H1 (cell line): ENCODE data around the gene DHFR2.

ENCODE experiments used
- BCL11A ChIP-seq, 2 experiments: IDR thresholded peaks; one replicate each; pipeline ENCODE4 v1.6.1; 2011; ENCODE audit warnings: low read depth in 2 of 2, low read length in 2 of 2, mild to moderate bottlenecking in 2 of 2
- CEBPB ChIP-seq: IDR thresholded peaks from 2 replicates; pipeline ENCODE4 v1.6.1; 2012; ENCODE audit warnings: low read depth, low read length
- JUND ChIP-seq: IDR thresholded peaks from 2 replicates; pipeline ENCODE4 v1.6.1; 2011; ENCODE audit warnings: mild to moderate bottlenecking, improper control_type of control experiment, low read length
- NANOG ChIP-seq: IDR thresholded peaks from 2 replicates; pipeline ENCODE4 v1.6.1; 2011; ENCODE audit warnings: low read length, low read depth, mild to moderate bottlenecking, inconsistent platforms; ENCODE audit not compliant: insufficient read depth, poor library complexity, severe bottlenecking
- POLR2A ChIP-seq, 2 experiments: IDR thresholded peaks; 1 replicate in 1 of 2; 2 replicates in 1 of 2; pipeline ENCODE4 v1.6.1; 2011; ENCODE audit warnings: low read depth in 2 of 2, low read length in 2 of 2, mild to moderate bottlenecking in 2 of 2; ENCODE audit errors: control extremely low read depth in 1 of 2
- POLR2AphosphoS5 ChIP-seq: IDR thresholded peaks from 2 replicates; pipeline ENCODE4 v1.6.1; 2011; ENCODE audit warnings: low read depth, low read length
- SIN3A ChIP-seq, 2 experiments: IDR thresholded peaks in 1 of 2; conservative IDR thresholded peaks in 1 of 2; 2 replicates each; pipeline ENCODE4 v1.6.1; 2011 to 2012; ENCODE audit warnings: low read length in 2 of 2, improper control_type of control experiment in 1 of 2, low read depth in 1 of 2, mild to moderate bottlenecking in 1 of 2
- SP4 ChIP-seq: IDR thresholded peaks from 2 replicates; pipeline ENCODE4 v1.6.1; 2012; ENCODE audit warnings: low read length, inconsistent platforms
- TF ChIP-seq, protein P1 (sequence below), 3 experiments: IDR thresholded peaks; 1 replicate in 2 of 3; 2 replicates in 1 of 3; pipeline versions ENCODE4 v1.5.1 to v1.6.1; 2011; ENCODE audit warnings: low read length in 3 of 3, mild to moderate bottlenecking in 3 of 3, inconsistent platforms in 2 of 3, low read depth in 1 of 3, moderate library complexity in 1 of 3; ENCODE audit not compliant: insufficient read depth in 1 of 3; ENCODE audit errors: control extremely low read depth in 1 of 3
- TF ChIP-seq, protein P2 (sequence below): IDR thresholded peaks from 2 replicates; pipeline ENCODE4 v1.6.1; 2012; ENCODE audit warnings: inconsistent platforms

GRCh38 chr3:94069194-94069813 lies 6.6 kb upstream of the DHFR2 start:
- TF ChIP-seq POLR2A (IDR thresholded peaks at IDR 0.05; ENCODE audit: control extremely low read depth in 1 of 2, low read depth in 2 of 2, low read length in 2 of 2) (no peak), SP4 (no peak), BCL11A (IDR thresholded peaks at IDR 0.05; ENCODE audit: low read depth in 2 of 2, low read length in 2 of 2) (no peak), SIN3A (conservative IDR thresholded peaks at IDR 0.05 in 1 of 2, IDR thresholded peaks at IDR 0.05 in 1 of 2; ENCODE audit: low read depth in 1 of 2, low read length in 2 of 2) (no peak), JUND (no peak), CEBPB (no peak), NANOG (no peak), POLR2AphosphoS5 (no peak)
- TF ChIP-seq, protein P1, sequence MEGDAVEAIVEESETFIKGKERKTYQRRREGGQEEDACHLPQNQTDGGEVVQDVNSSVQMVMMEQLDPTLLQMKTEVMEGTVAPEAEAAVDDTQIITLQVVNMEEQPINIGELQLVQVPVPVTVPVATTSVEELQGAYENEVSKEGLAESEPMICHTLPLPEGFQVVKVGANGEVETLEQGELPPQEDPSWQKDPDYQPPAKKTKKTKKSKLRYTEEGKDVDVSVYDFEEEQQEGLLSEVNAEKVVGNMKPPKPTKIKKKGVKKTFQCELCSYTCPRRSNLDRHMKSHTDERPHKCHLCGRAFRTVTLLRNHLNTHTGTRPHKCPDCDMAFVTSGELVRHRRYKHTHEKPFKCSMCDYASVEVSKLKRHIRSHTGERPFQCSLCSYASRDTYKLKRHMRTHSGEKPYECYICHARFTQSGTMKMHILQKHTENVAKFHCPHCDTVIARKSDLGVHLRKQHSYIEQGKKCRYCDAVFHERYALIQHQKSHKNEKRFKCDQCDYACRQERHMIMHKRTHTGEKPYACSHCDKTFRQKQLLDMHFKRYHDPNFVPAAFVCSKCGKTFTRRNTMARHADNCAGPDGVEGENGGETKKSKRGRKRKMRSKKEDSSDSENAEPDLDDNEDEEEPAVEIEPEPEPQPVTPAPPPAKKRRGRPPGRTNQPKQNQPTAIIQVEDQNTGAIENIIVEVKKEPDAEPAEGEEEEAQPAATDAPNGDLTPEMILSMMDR (IDR thresholded peaks at IDR 0.05; ENCODE audit: control extremely low read depth in 1 of 3, insufficient read depth in 1 of 3, low read depth in 1 of 3, low read length in 3 of 3), result peak in 1 of 3 experiments; percentile 36; a peak in 1 of 4 replicates
- TF ChIP-seq, protein P2, sequence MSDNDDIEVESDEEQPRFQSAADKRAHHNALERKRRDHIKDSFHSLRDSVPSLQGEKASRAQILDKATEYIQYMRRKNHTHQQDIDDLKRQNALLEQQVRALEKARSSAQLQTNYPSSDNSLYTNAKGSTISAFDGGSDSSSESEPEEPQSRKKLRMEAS, result no peak
